Measurements from ENCODE around the gene NEU2. TPM values are rescaled to one million over a fixed set of nuclear protein-coding genes. Genes with fewer than 3 reads are reported as not detected.

Gene NEU2
- total RNA-seq, 1 experiment from 2014 or later: not detected

DNA sequence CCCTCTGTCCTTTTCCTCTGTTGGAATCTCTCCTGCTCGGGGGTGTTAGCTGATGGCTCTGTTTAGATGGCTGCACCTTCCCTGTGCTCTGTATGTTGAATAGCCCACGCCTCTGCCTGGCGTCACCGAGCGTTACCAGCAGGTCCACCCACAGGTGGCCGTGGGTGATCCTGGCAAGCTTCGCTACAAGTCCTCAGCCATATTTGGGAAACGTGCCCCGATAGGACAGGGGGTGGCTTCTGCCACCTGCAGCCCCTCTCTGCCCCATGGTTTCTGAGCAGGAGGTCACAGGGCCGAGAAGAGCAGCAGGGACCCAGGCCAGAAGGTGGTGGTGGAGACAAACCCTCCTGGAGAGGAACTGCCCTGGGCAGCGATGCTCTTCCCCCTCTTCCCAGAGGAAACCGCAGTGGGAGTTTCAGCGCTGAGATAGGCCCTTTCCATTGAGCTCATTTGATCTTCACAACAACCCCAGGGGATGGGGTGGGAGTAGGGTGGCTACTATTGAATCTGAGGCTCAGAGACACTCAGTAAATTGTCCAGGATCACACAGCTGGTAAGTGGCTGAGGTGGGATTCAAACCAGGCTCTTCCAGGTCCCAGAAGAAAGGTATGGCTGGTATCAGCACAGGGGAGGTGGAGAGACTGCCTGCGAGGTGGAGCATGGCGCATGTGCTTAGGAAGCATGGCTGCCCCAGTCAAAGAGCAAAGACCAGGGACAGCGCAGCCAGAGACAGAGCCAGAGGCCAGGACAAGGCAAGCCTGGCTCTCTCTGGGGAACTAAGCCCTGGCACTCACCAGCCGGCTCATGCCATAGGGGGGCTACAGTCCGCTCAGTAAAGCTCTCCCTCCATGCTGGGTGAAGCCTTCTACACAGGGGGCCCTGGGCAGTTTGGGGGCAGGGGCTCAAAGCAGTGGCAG, 34.5 kb upstream of the NEU2 start:
- Histone ChIP-seq H2BK12ac (ENCODE audit: insufficient read length, low read depth, low read length) (no peak overlapping the region), H2BK5ac (ENCODE audit: insufficient read length, low read length) (no peak overlapping the region), H3K18ac (ENCODE audit: insufficient read length, low read depth, low read length) (no peak overlapping the region), H3K27ac (ENCODE audit: insufficient read length, low read depth, low read length) (no peak overlapping the region), H4K5ac (ENCODE audit: insufficient read length, low read depth, low read length) (no peak overlapping the region), H4K8ac (replicated peaks; ENCODE audit: insufficient read length, low read depth, low read length) (no peak overlapping the region), H3K79me1 (ENCODE audit: insufficient read depth, low read depth, low read length, poor library complexity, severe bottlenecking) (no peaks in the 10 kb centered on the region), H3K4me1 (ENCODE audit: insufficient read depth, low read length) (no peaks in the 10 kb centered on the region), H3K14ac (ENCODE audit: insufficient read depth, low read length) (0 out of 2 replicates have a peak overlapping the region, but pooled peaks have one; percentile 42), H3K9ac (ENCODE audit: extremely low read depth, insufficient read length, low read length) (no peak overlapping the region), H2AK5ac (ENCODE audit: insufficient read length, low read length) (no peak overlapping the region), H4K20me1 (ENCODE audit: control insufficient read depth, insufficient read depth, insufficient read length) (no peaks in the 10 kb centered on the region), H3K9me3 (ENCODE audit: control insufficient read depth, low read depth, low read length) (no peaks in the 10 kb centered on the region), H3K23me2 (ENCODE audit: insufficient read length, low read depth, low read length, poor library complexity, severe bottlenecking) (no peaks in the 10 kb centered on the region), H3T11ph (ENCODE audit: low read length) (no peak overlapping the region), H4K91ac (ENCODE audit: insufficient read length, low read depth, low read length) (no peak overlapping the region), H2AFZ (ENCODE audit: low read length) (no peak overlapping the region), H3K4me2 (ENCODE audit: insufficient read depth, insufficient read length, low read length) (no peak overlapping the region), H2BK15ac (ENCODE audit: low read depth, low read length) (no peak overlapping the region), H2BK20ac (ENCODE audit: low read depth, low read length, poor library complexity, severe bottlenecking) (no peak overlapping the region), H2BK120ac (ENCODE audit: low read depth, low read length, poor library complexity, severe bottlenecking) (no peak overlapping the region), H3K56ac (ENCODE audit: insufficient read length, low read depth, low read length) (no peak overlapping the region), H3K4ac (ENCODE audit: low read depth, low read length) (no peak overlapping the region), H3K27me3 (ENCODE audit: insufficient read depth, low read length) (no peaks in the 10 kb centered on the region), H3K79me2 (ENCODE audit: insufficient read depth, low read length) (no peaks in the 10 kb centered on the region), H3K23ac (ENCODE audit: insufficient read length, low read depth, low read length) (no peak overlapping the region)
- TF ChIP-seq, protein P1, sequence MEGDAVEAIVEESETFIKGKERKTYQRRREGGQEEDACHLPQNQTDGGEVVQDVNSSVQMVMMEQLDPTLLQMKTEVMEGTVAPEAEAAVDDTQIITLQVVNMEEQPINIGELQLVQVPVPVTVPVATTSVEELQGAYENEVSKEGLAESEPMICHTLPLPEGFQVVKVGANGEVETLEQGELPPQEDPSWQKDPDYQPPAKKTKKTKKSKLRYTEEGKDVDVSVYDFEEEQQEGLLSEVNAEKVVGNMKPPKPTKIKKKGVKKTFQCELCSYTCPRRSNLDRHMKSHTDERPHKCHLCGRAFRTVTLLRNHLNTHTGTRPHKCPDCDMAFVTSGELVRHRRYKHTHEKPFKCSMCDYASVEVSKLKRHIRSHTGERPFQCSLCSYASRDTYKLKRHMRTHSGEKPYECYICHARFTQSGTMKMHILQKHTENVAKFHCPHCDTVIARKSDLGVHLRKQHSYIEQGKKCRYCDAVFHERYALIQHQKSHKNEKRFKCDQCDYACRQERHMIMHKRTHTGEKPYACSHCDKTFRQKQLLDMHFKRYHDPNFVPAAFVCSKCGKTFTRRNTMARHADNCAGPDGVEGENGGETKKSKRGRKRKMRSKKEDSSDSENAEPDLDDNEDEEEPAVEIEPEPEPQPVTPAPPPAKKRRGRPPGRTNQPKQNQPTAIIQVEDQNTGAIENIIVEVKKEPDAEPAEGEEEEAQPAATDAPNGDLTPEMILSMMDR (conservative IDR thresholded peaks at IDR 0.05): no peak
- Mint-ChIP-seq H3K4me1 (0 out of 4 replicates have a peak, but pooled peaks cover 0 to 4% of the 10 kb centered on the region in 2 experiments), H3K36me3 (ENCODE audit: insufficient read depth in 1 of 3, low read depth in 3 of 3) (no peaks in the 10 kb centered on the region), H3K27me3 (ENCODE audit: low read depth) (no peaks in the 10 kb centered on the region), H3K27ac (no peak overlapping the region; a peak in 1 of 7 replicates), H3K4me3 (no peak overlapping the region), H3K9me3 (no peaks in the 10 kb centered on the region)
- WGBS (ENCODE audit: extremely low coverage, insufficient read length, low lambda C conversion rate): no CpG with 5 or more reads among the region's 18 CpGs
- no peak for DNase-seq

Measured in H9 (cell line).